Ovary (tissue), 9 donors: ENCODE results near the gene PDK1. TPM values are rescaled to one million over a fixed set of nuclear protein-coding genes. Genes with fewer than 3 reads are reported as not detected.

Experiments
- DNase-seq, 5 donors: peaks; one replicate each; pipeline ENCODE4 v3.0.0-alpha.2; 2019 to 2020
- H3K27ac ChIP-seq, 2 donors: fragments of 200-600 bp; one replicate each; pipeline versions ENCODE4 v1.5.1 to v1.8.0; 2019 to 2022
- H3K27me3 ChIP-seq: fragments of 200-600 bp; one replicate; pipeline ENCODE4 v1.8.0; 2022
- H3K36me3 ChIP-seq: fragments of 200-600 bp; sonication (generic); one replicate; pipeline ENCODE4 v1.5.1; 2019
- H3K4me1 ChIP-seq: one replicate; pipeline ENCODE4 v1.8.1; 2013; ENCODE audit warnings: mild to moderate bottlenecking, moderate library complexity; ENCODE audit not compliant: insufficient read depth
- H3K4me3 ChIP-seq: fragments of 200-600 bp; sonication (generic); one replicate; pipeline ENCODE4 v1.5.1; 2017
- H3K9me3 ChIP-seq, 2 donors: fragments of 200-600 bp in 1 of 2; sonication (generic) in 1 of 2; one replicate each; pipeline versions ENCODE4 v1.5.1 to v1.8.1; 2013 to 2019; ENCODE audit warnings: mild to moderate bottlenecking in 1 of 2, moderate library complexity in 1 of 2
- EP300 ChIP-seq: sonication (generic); formaldehyde crosslinking; IDR thresholded peaks from one replicate; pipeline ENCODE4 v1.6.1; 2017; ENCODE audit warnings: antibody characterized with exemption
- POLR2A ChIP-seq: fragments of 450-650 bp; IDR thresholded peaks from one replicate; pipeline ENCODE4 v1.6.1; 2017; ENCODE audit warnings: antibody characterized with exemption, mild to moderate bottlenecking, moderate library complexity
- WGBS, 3 donors: extraction: QIAGEN DNeasy Blood & Tissue Kit in 1 of 3; methylation state at CpG; one replicate each; pipeline versions ENCODE4 v1.1.5 to v1.1.7; 2013 to 2017; 5-methylcytosine and 5-hydroxymethylcytosine counted together
- intact Hi-C, 4 donors: fragments of 100-400 bp; cut with DNase I; formaldehyde crosslinking; loops; one replicate each; pipeline versions ENCODE4 v1.11.0 to v1.15.1; 2022 to 2023
- polyA plus RNA-seq, 2 donors: library from polyadenylated mRNA; stranded (reverse); fragments of 200-250 nt in 1 of 2; fragments of 350-450 nt in 1 of 2; fragmentation: Illumina TruSeq in 1 of 2; extraction: RNeasy Lipid Tissue Mini Kit (QIAGEN cat#74804) in 1 of 2; gene quantifications; one replicate each; pipeline ENCODE4 v1.2.3, GENCODE V29; 2013 to 2014
- small RNA-seq: library from RNA; depleted of rRNA; stranded (forward); fragments of <200 nt; gene quantifications from one replicate; pipeline ENCODE3, GENCODE V24; 2016
- total RNA-seq, 7 donors: library from RNA; depleted of rRNA in 2 of 7; stranded (reverse); fragments of >200 nt in 2 of 7; fragmentation: NEBNext Ultra II Directional in 3 of 7; extraction: Animal tissue kit (Norgen Biotek cat#: 25700) in 3 of 7; gene quantifications; one replicate each; pipeline versions ENCODE4 v1.1.0 to v1.2.4, GENCODE V29; 2016 to 2023
- TF ChIP-seq, protein P1 (sequence below), 3 donors: fragments of 450-650 bp in 2 of 3; fragments of 200-600 bp in 1 of 3; IDR thresholded peaks; one replicate each; pipeline versions ENCODE4 v1.5.1 to v1.8.0; 2016 to 2022; ENCODE audit warnings: antibody characterized with exemption in 3 of 3, mild to moderate bottlenecking in 1 of 3
- donor health status: DM: no; HTN: no; CAD: no; lungs with moderate emphysema.
- donor health status: DM: no; HTN: no; CAD: no.
- donor health status: Bipolar disorder and iron deficiency.
- donor health status: DM: yes; HTN: yes; CAD: no.
- donor health status: DM: no; HTN: no; CAD: no.
- donor health status: DM: yes; HTN: yes; CAD: no.

PDK1 gene
- total and polyA plus RNA-seq, 9 donors: 5.1 to 53.0 (median 20.9) TPM

DNA sequence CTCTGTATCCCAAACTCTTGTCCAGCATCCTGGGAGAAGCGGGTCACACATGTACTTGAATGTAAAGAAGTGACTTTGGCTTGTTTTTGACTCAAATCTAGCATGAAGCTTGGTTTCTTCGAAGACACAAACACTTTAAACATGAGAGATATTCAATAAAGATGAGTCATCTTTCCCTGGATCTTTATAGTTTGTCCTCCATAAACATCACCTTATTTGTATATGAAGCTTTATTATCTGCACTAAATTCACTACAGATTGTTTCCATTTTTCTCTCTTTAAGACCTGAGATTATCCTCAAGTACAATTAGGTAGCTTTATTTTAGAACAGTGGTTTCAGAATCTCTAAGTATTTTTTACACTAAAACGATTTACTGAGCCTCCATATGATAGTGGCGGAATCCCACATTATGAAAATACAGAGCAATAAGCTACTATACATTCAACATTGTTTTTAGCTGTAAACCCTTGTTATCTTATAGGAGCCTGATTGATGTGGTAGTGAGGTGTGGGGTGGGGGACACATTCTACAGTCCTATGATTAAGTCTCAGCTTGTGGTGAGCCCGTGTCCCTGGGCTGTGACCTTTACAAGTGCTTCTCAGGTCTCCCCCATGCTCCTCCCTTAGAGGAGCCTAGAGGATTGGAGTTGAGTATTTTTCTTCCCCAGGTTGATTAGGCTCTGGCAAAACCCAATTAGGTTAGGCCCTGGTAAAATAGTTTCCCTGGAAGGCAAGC, 100.1 kb downstream of the PDK1 start:
- intact Hi-C loops: no loop called here
- no peak for DNase-seq
- H3K36me3 ChIP-seq: no peaks in the 10 kb centered on the region
- no peak for TF ChIP-seq POLR2A
- no peak for TF ChIP-seq EP300
- TF ChIP-seq, protein P1, sequence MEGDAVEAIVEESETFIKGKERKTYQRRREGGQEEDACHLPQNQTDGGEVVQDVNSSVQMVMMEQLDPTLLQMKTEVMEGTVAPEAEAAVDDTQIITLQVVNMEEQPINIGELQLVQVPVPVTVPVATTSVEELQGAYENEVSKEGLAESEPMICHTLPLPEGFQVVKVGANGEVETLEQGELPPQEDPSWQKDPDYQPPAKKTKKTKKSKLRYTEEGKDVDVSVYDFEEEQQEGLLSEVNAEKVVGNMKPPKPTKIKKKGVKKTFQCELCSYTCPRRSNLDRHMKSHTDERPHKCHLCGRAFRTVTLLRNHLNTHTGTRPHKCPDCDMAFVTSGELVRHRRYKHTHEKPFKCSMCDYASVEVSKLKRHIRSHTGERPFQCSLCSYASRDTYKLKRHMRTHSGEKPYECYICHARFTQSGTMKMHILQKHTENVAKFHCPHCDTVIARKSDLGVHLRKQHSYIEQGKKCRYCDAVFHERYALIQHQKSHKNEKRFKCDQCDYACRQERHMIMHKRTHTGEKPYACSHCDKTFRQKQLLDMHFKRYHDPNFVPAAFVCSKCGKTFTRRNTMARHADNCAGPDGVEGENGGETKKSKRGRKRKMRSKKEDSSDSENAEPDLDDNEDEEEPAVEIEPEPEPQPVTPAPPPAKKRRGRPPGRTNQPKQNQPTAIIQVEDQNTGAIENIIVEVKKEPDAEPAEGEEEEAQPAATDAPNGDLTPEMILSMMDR (IDR thresholded peaks at IDR 0.05): no peak
- H3K4me3 ChIP-seq: no peak overlapping the region
- no peaks in the 10 kb centered on the region for H3K4me1 ChIP-seq
- H3K27ac ChIP-seq: no peak overlapping the region
- peaks cover 0 to 3% of the 10 kb centered on the region in 2 donors for H3K9me3 ChIP-seq
- no peaks in the 10 kb centered on the region for H3K27me3 ChIP-seq
- 73 to 79% (median 74%) methylated on average over 5 of the region's 5 CpGs for WGBS, 3 donors

Small RNA genes within 50 kb of the gene (small RNA-seq; reads per million reads assigned to genes)
- not detected for gene RF00019

Other genes with a start within 250 kb of the PDK1 start
- gene ITGA6, start 128.5 kb upstream of the PDK1 start, total RNA-seq: 10 to 100 TPM in 5 of 7 donors, 1 to 10 TPM in 2; 8.4 to 39.6 (median 19.0) TPM
- 10 to 100 TPM; 16.5 to 51.6 TPM for gene ITGA6, start 128.5 kb upstream of the PDK1 start, polyA plus RNA-seq
- gene RAPGEF4, start 179.8 kb downstream of the PDK1 start, total RNA-seq: 10 to 100 TPM in 1 of 7 donors, 1 to 10 TPM in 6; 6.8 to 11.2 (median 8.0) TPM
- 10 to 100 TPM in 1 of 2 donors, 1 to 10 TPM in 1; 9.9 to 24.6 TPM for gene RAPGEF4, start 179.8 kb downstream of the PDK1 start, polyA plus RNA-seq